Colonic mucosa (tissue), 4 donors: ENCODE results near the gene ARMCX1. TPM values are rescaled to one million over a fixed set of nuclear protein-coding genes. Genes with fewer than 3 reads are reported as not detected.

ENCODE experiments used
- DNase-seq: peaks from one replicate; pipeline ENCODE4 v3.0.0-alpha.2; 2020
- H3K27ac ChIP-seq: fragments of 200-600 bp; one replicate; pipeline ENCODE4 v1.8.0; 2021
- H3K27me3 ChIP-seq: fragments of 200-600 bp; one replicate; pipeline ENCODE4 v1.8.0; 2021
- H3K36me3 ChIP-seq: fragments of 200-600 bp; one replicate; pipeline ENCODE4 v1.8.0; 2021
- H3K4me1 ChIP-seq: fragments of 200-600 bp; one replicate; pipeline ENCODE4 v1.8.0; 2021; ENCODE audit warnings: mild to moderate bottlenecking
- H3K4me3 ChIP-seq: fragments of 200-600 bp; one replicate; pipeline ENCODE4 v1.8.0; 2021
- H3K9ac ChIP-seq, 2 donors: one replicate each; pipeline ENCODE4 v1.7.0; 2013; ENCODE audit warnings: control low read depth in 2 of 2, low read depth in 2 of 2, low read length in 2 of 2
- H3K9me3 ChIP-seq: fragments of 200-600 bp; one replicate; pipeline ENCODE4 v1.8.0; 2021
- intact Hi-C: fragments of 100-400 bp; cut with DNase I; formaldehyde crosslinking; loops from one replicate; pipeline ENCODE4 v1.14.1; 2022
- total RNA-seq, 2 donors: library from RNA; stranded (reverse); fragmentation: NEBNext Ultra II Directional in 1 of 2; extraction: Animal tissue kit (Norgen Biotek cat#: 25700) in 1 of 2; gene quantifications; one replicate each; pipeline ENCODE4 v1.2.1, GENCODE V29; 2021
- TF ChIP-seq, protein P1 (sequence below): fragments of 200-600 bp; IDR thresholded peaks from one replicate; pipeline ENCODE4 v1.8.0; 2022; ENCODE audit warnings: antibody characterized with exemption, mild to moderate bottlenecking
- donor health status: healthy.
- donor health status: DM: no; HTN: no; CAD: no.
- donor health status: DM: no; HTN: no; CAD: no.

Gene ARMCX1
- total RNA-seq, 2 donors from 2014 or later = 6.8 to 8.7 TPM

DNA sequence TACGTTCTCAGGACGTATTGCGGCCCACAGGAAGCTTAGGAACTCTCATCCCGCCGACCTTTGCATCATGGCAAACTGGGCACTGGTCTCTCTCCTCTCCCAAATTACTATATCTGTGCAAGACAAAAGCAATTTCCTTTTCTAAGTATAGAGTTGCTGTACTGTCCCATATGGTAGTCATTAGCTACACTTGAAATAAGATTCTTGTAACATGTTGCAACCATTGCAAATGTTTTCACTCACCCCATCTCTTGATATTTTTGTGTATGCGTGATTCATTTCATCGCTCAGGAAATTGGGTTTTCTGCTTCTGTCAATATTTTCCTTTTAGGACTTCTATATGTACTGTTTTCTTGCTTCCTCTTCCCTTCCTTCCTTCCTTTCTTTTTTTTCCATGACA, 51.7 kb downstream of the ARMCX1 start:
- intact Hi-C loops = no loop called here
- no peaks in the 10 kb centered on the region for H3K27me3 ChIP-seq
- TF ChIP-seq, protein P1, sequence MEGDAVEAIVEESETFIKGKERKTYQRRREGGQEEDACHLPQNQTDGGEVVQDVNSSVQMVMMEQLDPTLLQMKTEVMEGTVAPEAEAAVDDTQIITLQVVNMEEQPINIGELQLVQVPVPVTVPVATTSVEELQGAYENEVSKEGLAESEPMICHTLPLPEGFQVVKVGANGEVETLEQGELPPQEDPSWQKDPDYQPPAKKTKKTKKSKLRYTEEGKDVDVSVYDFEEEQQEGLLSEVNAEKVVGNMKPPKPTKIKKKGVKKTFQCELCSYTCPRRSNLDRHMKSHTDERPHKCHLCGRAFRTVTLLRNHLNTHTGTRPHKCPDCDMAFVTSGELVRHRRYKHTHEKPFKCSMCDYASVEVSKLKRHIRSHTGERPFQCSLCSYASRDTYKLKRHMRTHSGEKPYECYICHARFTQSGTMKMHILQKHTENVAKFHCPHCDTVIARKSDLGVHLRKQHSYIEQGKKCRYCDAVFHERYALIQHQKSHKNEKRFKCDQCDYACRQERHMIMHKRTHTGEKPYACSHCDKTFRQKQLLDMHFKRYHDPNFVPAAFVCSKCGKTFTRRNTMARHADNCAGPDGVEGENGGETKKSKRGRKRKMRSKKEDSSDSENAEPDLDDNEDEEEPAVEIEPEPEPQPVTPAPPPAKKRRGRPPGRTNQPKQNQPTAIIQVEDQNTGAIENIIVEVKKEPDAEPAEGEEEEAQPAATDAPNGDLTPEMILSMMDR = no peak
- no peaks in the 10 kb centered on the region for H3K9me3 ChIP-seq
- H3K4me1 ChIP-seq = no peaks in the 10 kb centered on the region
- H3K36me3 ChIP-seq = no peaks in the 10 kb centered on the region
- H3K4me3 ChIP-seq = no peak overlapping the region
- no peak overlapping the region for H3K9ac ChIP-seq
- no peak for DNase-seq
- H3K27ac ChIP-seq = no peak overlapping the region

Other genes starting within 250 kb of the ARMCX1 start
- 10 to 100 TPM in 1 of 2 donors, 1 to 10 TPM in 1; 9.4 to 22.9 TPM for gene TIMM8A, start 201.8 kb upstream of the ARMCX1 start, total RNA-seq
- gene BTK, start 164.4 kb upstream of the ARMCX1 start, total RNA-seq = 1 to 10 TPM; 1.9 to 3.0 TPM
- 100 to 1,000 TPM; 132 to 184 TPM for gene RPL36A, start 159.5 kb upstream of the ARMCX1 start, total RNA-seq
- 10 to 100 TPM; 29.9 to 33.9 TPM for gene GLA, start 142.6 kb upstream of the ARMCX1 start, total RNA-seq
- 10 to 100 TPM; 61.7 to 72.1 TPM for gene HNRNPH2, start 142.3 kb upstream of the ARMCX1 start, total RNA-seq
- gene ARMCX4, start 65.1 kb upstream of the ARMCX1 start, total RNA-seq = 1 to 10 TPM; 4.1 to 6.3 TPM
- gene ARMCX6, start 67.5 kb downstream of the ARMCX1 start, total RNA-seq = 10 to 100 TPM; 15.8 to 29.8 TPM
- gene ARMCX3, start 72.6 kb downstream of the ARMCX1 start, total RNA-seq = 10 to 100 TPM; 29.4 to 42.5 TPM
- 10 to 100 TPM in 1 of 2 donors, 1 to 10 TPM in 1; 6.7 to 11.5 TPM for gene ARMCX2, start 109.3 kb downstream of the ARMCX1 start, total RNA-seq